Dendritic cell treated with granulocyte-macrophage colony-stimulating factor and Interleukin-4, amounts not matched to agents 40 ng/mL and 50 ng/mL, for 4 days (primary cell): ENCODE results near the gene CD209.

Source experiments
- H3K27ac Mint-ChIP-seq: one replicate; pipeline ENCODE4 v1.8.0; 2022; ENCODE audit warnings: mild to moderate bottlenecking, mixed read lengths
- H3K27me3 Mint-ChIP-seq: one replicate; pipeline ENCODE4 v1.8.0; 2022; ENCODE audit warnings: mild to moderate bottlenecking, mixed read lengths
- H3K36me3 Mint-ChIP-seq: one replicate; pipeline ENCODE4 v1.8.0; 2022; ENCODE audit warnings: low read depth, mixed read lengths
- H3K4me1 Mint-ChIP-seq: one replicate; pipeline ENCODE4 v1.8.0; 2022; ENCODE audit warnings: low read depth, mixed read lengths
- H3K4me3 Mint-ChIP-seq: one replicate; pipeline ENCODE4 v1.8.0; 2022; ENCODE audit warnings: mild to moderate bottlenecking, moderate library complexity, mixed read lengths
- H3K9me3 Mint-ChIP-seq: one replicate; pipeline ENCODE4 v1.8.0; 2022; ENCODE audit warnings: mixed read lengths
- intact Hi-C: fragments of 100-400 bp; cut with micrococcal nuclease; formaldehyde crosslinking; loops from one replicate; pipeline ENCODE4 v1.15.0; 2022

CD209 gene

GRCh38 chr19:7739801-7740681 lies 7.3 kb downstream of the CD209 start:
- H3K36me3 Mint-ChIP-seq, result peaks cover 89% of the 10 kb centered on the region
- intact Hi-C loops, result loop anchor here (2.0 kb wide), 1 partner anchor 41 kb away; no protein-coding TSS in a partner anchor
- peak overlapping the region; percentile 61 for H3K4me3 Mint-ChIP-seq
- H3K9me3 Mint-ChIP-seq, result no peaks in the 10 kb centered on the region
- H3K4me1 Mint-ChIP-seq, result peaks cover 97% of the 10 kb centered on the region
- peak overlapping the region; percentile 87 for H3K27ac Mint-ChIP-seq
- H3K27me3 Mint-ChIP-seq, result no peaks in the 10 kb centered on the region

- Mint-ChIP-seq H3K4me1 (peaks cover 97% of the 10 kb centered on the region), H3K9me3 (no peaks in the 10 kb centered on the region), H3K27me3 (no peaks in the 10 kb centered on the region), H3K27ac (peak overlapping the region; percentile 87), H3K4me3 (no peak overlapping the region), H3K36me3 (peaks cover 89% of the 10 kb centered on the region)
- intact Hi-C loops, result no loop called here
These were observed 8.1 kb downstream of the CD209 start for GRCh38 chr19:7739211-7739755.

- no peaks in the 10 kb centered on the region for H3K27me3 Mint-ChIP-seq
- H3K4me1 Mint-ChIP-seq, result peaks cover 93% of the 10 kb centered on the region
- no peaks in the 10 kb centered on the region for H3K9me3 Mint-ChIP-seq
- H3K36me3 Mint-ChIP-seq, result peaks cover 77% of the 10 kb centered on the region
- no peak overlapping the region for H3K4me3 Mint-ChIP-seq
- peak overlapping the region; percentile 87 for H3K27ac Mint-ChIP-seq
- intact Hi-C loops, result no loop called here
These were observed 9.3 kb downstream of the CD209 start for GRCh38 chr19:7738023-7738422.

- no peaks in the 10 kb centered on the region for H3K27me3 Mint-ChIP-seq
- H3K27ac Mint-ChIP-seq, result peak overlapping the region; percentile 87
- peaks cover 69% of the 10 kb centered on the region for H3K36me3 Mint-ChIP-seq
- intact Hi-C loops, result no loop called here
- peaks cover 91% of the 10 kb centered on the region for H3K4me1 Mint-ChIP-seq
- H3K4me3 Mint-ChIP-seq, result no peak overlapping the region
- no peaks in the 10 kb centered on the region for H3K9me3 Mint-ChIP-seq
These were observed 10.1 kb downstream of the CD209 start for GRCh38 chr19:7737215-7737614.

GRCh38 chr19:7736148-7736547 lies 11.2 kb downstream of the CD209 start:
- intact Hi-C loops, result no loop called here
- Mint-ChIP-seq H3K4me1 (peaks cover 93% of the 10 kb centered on the region), H3K9me3 (no peaks in the 10 kb centered on the region), H3K27me3 (no peaks in the 10 kb centered on the region), H3K27ac (peak overlapping the region; percentile 87), H3K4me3 (no peak overlapping the region), H3K36me3 (peaks cover 67% of the 10 kb centered on the region)

- Mint-ChIP-seq H3K4me1 (peaks cover 91% of the 10 kb centered on the region), H3K36me3 (peaks cover 60% of the 10 kb centered on the region), H3K9me3 (no peaks in the 10 kb centered on the region), H3K4me3 (peak overlapping the region; percentile 52), H3K27me3 (no peaks in the 10 kb centered on the region), H3K27ac (peak overlapping the region; percentile 87)
- intact Hi-C loops, result loop anchor here (5.0 kb wide), 1 partner anchor 37 kb away; no protein-coding TSS in a partner anchor
These were observed 12.8 kb downstream of the CD209 start for GRCh38 chr19:7734220-7735203.

GRCh38 chr19:7733376-7733775 lies 14.0 kb downstream of the CD209 start:
- Mint-ChIP-seq H3K27ac (peak overlapping the region; percentile 87), H3K9me3 (no peaks in the 10 kb centered on the region), H3K4me3 (peak overlapping the region; percentile 20), H3K27me3 (no peaks in the 10 kb centered on the region), H3K4me1 (peaks cover 91% of the 10 kb centered on the region), H3K36me3 (peaks cover 60% of the 10 kb centered on the region)
- intact Hi-C loops, result loop anchor here (5.0 kb wide), 1 partner anchor 36 kb away; no protein-coding TSS in a partner anchor

- intact Hi-C loops, result loop anchor here (5.0 kb wide), 1 partner anchor 35 kb away; no protein-coding TSS in a partner anchor
- H3K27ac Mint-ChIP-seq, result peak within 1 kb of the TSS; percentile 90
- no peaks in the 10 kb centered on the region for H3K27me3 Mint-ChIP-seq
- H3K36me3 Mint-ChIP-seq, result peaks cover 63% of the 10 kb centered on the region
- peaks cover 91% of the 10 kb centered on the region for H3K4me1 Mint-ChIP-seq
- H3K4me3 Mint-ChIP-seq, result peak within 1 kb of the TSS; percentile 78
- H3K9me3 Mint-ChIP-seq, result no peaks in the 10 kb centered on the region
These were observed 15.3 kb downstream of the CD209 start, which contains the start of gene CLEC4G for GRCh38 chr19:7732045-7732444. CLEC4G (minus strand) TSS chr19:7732110; CDS start chr19:7732102, 8 bp downstream.

- Mint-ChIP-seq H3K27me3 (no peaks in the 10 kb centered on the region), H3K4me3 (peak overlapping the region; percentile 78), H3K36me3 (peaks cover 65% of the 10 kb centered on the region), H3K9me3 (no peaks in the 10 kb centered on the region), H3K4me1 (peaks cover 88% of the 10 kb centered on the region), H3K27ac (peak overlapping the region; percentile 90)
- intact Hi-C loops, result loop anchor here (5.0 kb wide), 1 partner anchor 34 kb away; no protein-coding TSS in a partner anchor
These were observed 15.7 kb downstream of the CD209 start for GRCh38 chr19:7731615-7732014.

- Mint-ChIP-seq H3K27me3 (no peaks in the 10 kb centered on the region), H3K4me3 (peak overlapping the region; percentile 78), H3K4me1 (peaks cover 88% of the 10 kb centered on the region)
These were observed 16.1 kb downstream of the CD209 start for GRCh38 chr19:7731218-7731595.

GRCh38 chr19:7730286-7731217 lies 16.8 kb downstream of the CD209 start:
- peaks cover 86% of the 10 kb centered on the region for H3K4me1 Mint-ChIP-seq
- peaks cover 64% of the 10 kb centered on the region for H3K36me3 Mint-ChIP-seq
- H3K9me3 Mint-ChIP-seq, result no peaks in the 10 kb centered on the region
- intact Hi-C loops, result loop anchor here (5.0 kb wide), 1 partner anchor 33 kb away; no protein-coding TSS in a partner anchor
- H3K27me3 Mint-ChIP-seq, result no peaks in the 10 kb centered on the region
- H3K4me3 Mint-ChIP-seq, result peak overlapping the region; percentile 78
- H3K27ac Mint-ChIP-seq, result peak overlapping the region; percentile 90

More at GRCh38 chr19:7731218-7731595, 16.1 kb downstream of the CD209 start:
- peak overlapping the region; percentile 90 for H3K27ac Mint-ChIP-seq
- H3K9me3 Mint-ChIP-seq, result no peaks in the 10 kb centered on the region
- intact Hi-C loops, result loop anchor here (5.0 kb wide), 1 partner anchor 34 kb away; no protein-coding TSS in a partner anchor
- peaks cover 65% of the 10 kb centered on the region for H3K36me3 Mint-ChIP-seq

- H3K27ac Mint-ChIP-seq, result peak overlapping the region; percentile 90
- H3K4me1 Mint-ChIP-seq, result peaks cover 83% of the 10 kb centered on the region
- intact Hi-C loops, result loop anchor here (5.0 kb wide), 1 partner anchor 33 kb away; no protein-coding TSS in a partner anchor
- peaks cover 63% of the 10 kb centered on the region for H3K36me3 Mint-ChIP-seq
- H3K27me3 Mint-ChIP-seq, result no peaks in the 10 kb centered on the region
- peak overlapping the region; percentile 78 for H3K4me3 Mint-ChIP-seq
- no peaks in the 10 kb centered on the region for H3K9me3 Mint-ChIP-seq
These were observed 17.5 kb downstream of the CD209 start for GRCh38 chr19:7729831-7730285.
